ENCODE measurements around the gene COP1. TPM values are rescaled to one million over a fixed set of nuclear protein-coding genes. Genes with fewer than 3 reads are reported as not detected.
"Not testable (repeated sequence)": the region's sequence is repeated elsewhere in the genome, so short reads cannot be mapped to it uniquely, and the experiment has no call there.

The COP1 gene
- total RNA-seq = 141 TPM

DNA sequence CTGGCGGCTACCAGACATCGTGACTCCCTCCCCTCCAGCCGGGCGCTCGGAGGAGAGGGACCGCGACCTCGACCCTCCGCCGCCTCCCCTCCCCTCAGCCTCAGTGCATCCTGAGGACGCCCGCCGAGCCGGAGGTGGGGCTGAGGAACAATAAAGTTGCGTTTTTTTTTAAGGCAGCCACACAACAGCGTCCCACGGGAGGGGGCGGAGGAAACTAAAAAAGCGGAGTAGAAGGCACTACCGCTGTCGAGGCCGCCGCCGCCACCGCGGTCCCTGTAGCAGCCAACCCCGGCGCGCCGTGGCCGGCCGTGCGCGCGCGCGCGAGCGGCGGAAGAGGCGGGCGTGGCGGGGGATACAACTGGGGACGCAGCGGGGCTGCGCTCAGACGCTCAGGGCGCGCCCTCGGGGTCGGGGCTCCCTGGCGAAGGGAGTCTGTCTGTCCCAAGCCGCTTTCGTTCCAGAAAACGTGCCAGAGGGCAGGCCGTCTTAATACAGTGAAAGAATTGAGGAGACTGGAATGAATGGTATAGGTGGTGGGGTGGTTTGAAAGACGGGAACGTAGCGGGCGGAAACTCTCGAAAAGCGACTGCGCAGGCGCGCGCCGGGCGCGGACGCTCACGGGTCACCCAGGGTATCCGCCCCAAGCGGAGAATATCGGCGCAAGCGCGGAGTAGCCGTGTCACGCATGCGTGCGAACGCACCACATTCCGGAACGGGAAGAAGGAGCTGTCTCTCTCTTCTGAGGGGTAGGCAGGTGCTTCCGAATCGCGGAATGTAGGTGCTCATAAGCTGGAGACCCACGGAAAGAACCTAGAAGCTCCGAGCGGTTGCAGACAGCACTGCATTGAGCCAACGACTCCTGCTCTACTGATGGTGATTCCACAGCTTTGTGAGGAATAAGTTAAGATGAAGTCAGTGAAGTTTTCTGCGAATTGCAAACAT, at the start of gene COP1:
Gene COP1 (minus strand): TSS at position 326 of the 942 bp plus-strand sequence. CDS start 308 bp downstream, at position 18.
- peak; percentile 91 for DNase-seq

DNA sequence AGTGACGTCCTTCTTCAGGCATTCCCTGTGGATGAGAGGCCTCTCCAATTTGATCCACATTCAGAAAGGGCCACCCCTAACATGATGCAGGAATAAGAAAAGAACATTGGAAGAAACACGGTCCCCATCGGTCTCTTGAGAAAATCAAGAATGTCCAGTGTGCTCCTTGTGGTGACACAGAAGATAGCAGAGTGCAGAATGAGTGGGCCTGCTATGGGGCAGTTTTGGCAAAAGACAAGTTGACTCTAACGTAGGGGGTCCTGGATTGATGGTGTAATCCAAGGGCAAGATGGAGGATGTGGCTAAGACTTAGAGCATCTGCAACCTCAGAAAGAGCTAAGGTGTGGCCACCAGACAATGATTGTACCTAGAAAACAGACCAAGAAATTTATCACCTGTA, 45.1 kb upstream of the COP1 start:
- no peak for DNase-seq

DNA sequence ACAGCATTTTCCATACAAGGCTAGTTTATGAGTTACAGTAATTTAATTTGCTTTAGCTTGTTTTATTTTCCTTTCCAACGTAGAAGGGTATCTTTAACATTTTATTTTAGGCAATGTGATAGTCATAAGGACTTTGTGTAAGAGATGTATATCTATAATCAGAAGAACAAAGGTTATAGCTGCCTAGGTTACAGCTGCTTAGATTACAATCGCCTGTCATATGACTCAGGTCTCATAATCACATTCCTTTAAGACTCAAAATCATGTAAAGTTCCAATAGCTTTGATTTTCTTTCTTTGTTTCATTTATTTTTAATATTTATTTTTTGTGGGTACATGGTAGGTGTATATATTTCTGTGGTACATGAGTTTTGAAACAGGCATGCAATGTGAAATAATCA, 37.8 kb upstream of the COP1 start:
- no peak for DNase-seq

DNA sequence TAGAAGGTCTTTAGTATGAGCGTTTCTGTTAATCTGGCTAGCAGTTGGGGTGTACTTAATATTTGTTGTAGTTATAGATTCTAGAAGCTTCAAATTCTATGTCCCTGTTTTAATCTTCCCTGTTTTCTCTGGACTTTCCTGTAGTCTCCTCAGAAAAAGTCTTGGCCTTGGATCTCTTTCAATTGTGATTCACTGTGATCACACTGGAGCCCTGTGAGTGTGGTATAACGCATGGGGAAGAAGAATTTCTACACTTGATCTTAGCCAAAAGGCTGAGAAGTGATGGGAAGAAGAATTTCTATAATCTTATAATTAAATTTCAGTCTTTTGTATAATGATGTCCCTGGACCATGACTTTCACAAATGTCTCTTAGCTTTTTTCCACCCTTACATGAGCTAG, 36.7 kb upstream of the COP1 start:
- no peak for DNase-seq

DNA sequence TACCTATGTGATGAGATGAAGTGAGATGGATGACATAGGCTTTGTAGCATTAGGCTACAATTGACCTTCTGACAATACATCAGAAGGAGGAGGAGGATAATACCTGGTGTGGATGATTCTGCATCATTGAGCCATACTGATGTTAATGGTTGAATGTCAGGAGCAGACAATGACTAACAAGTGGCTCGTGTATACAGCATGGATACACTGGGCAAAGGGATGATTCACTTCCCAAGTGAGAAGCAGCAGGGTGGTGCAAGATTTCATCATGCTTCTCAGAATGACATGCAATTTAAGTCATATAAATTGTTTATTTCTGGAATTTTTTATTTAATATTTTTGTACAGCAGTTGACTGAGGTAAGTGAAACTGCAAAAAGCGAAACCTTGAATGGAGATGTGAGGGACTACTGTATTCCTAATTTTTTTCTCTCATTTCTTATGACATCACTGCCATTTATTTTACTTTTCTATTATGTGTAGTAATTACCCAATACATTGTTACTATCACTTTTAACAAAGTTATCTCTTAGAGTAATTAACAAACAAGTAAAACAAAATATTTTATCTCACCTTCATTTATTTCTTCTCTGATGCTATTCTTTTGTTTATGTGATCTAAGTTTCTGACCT, 34.4 kb upstream of the COP1 start:
- DNase-seq = no peak

DNA sequence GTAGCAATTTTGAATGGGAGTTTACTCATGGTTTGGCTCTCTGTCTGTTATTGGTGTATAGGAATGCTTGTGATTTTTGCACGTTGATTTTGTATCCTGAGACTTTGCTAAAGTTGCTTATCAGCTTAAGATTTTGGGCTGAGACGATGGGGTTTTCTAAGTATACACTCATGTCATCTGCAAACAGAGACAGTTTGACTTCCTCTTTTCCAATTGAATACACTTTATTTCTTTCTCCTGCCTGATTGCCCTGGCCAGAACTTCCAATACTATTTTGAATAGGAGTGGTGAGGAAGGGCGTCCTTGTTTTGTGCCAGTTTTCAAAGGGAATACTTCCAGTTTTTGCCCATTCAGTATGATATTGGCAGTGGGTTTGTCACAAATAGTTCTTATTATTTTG, 26.6 kb upstream of the COP1 start:
- DNase-seq = not testable (repeated sequence)

DNA sequence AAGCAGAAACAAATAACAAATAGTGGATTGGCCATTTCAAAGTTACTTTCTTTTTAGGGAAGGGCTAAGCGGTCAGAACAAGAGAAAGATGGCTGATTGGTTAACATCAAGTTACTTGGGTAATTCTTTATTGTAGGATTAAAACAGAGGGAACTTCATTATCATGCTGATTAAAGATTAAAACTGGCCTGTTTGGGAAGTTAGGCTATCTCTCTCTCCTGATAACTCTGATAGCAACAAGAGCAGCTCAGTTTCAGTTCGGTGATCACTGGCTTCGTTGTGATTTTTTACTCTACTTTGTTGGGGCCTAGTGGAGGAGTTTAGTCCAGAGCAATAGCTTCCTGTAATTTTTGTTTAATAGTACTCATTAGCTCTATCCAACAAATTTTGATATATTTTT, 20.5 kb upstream of the COP1 start:
- no peak for DNase-seq

DNA sequence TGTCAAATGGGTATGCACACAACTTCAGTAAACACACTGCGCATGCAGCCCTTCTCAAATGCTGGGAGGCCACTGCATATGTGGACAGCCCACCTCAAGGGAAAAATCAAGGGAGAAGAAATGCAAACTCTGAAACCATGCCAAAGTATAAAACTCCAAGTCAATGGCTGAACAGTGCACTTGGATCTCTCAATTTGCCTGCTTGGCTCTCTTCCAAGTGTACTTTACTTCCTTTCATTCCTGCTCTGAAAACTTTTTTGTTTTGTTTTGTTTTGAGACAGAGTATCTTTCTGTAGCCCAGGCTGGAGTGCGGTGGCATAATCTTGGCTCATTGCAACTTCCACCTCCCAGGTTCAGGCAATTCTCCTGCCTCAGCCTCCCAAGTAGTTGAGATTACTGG, 18.8 kb upstream of the COP1 start:
- no peak for DNase-seq

DNA sequence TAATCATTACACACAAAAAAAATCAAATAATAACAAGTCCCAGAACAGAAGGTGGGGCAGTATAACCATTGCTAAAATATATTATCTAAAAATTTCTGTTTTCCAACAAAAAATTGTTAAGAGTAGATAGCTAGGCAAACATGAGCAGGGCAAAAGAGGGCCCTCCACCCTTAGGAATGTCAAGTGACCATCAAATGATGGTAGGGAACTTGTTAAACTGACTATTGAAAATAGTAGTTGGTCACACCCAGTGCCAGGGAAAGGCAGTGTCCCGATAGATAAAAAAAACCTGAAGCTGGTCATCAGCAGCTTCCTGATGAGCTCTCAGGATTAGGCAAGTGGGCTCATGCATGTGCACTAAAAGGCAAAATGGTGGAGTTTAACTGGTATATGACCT, 18.4 kb upstream of the COP1 start:
- DNase-seq = no peak

DNA sequence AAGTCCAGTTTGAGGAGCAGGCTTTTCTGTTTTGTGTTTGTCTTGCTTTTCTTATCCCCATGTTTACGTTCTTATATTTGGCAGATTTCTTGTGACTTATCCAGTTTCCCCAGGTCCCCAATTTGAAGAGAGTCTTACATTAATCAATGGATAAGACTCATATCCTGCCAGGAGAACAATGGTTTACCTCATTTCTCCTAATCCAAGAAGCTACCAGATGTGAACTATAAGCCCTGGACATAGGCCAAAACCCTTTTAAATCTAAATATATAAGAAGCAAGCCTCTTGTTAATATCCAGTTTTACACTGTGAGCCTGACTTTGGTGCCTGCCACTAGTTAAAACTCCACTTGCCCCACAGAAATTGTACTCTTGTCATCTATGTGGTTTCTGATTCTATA, 15.1 kb upstream of the COP1 start:
- no peak for DNase-seq

DNA sequence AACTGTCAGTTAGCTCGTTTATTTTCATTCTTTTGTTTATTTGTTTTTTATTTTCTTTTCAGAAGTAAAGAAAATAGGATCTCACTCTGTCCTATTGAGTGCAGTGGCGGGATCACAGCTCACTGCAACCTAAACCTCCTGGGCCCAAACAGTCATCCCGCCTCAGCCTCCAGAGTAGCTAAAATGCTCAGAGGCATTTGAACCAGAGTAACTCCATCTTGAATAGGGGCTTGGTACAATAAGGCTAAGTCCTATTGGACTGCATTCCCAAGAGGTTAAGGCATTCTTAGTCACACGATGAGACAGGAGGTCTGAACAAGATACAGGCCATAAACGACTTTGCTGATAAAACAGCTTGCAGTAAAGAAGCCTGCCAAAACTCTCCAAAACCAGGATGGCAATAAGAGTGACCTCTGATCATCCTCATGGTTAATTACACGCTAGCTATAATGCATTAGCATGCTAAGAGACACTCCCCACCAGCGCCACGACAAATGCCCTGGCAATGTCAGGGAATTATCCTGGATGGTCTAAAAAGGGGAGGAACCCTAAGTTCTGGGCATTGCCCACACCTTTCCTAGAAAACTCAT, 13.1 kb upstream of the COP1 start:
- no peak for DNase-seq

DNA sequence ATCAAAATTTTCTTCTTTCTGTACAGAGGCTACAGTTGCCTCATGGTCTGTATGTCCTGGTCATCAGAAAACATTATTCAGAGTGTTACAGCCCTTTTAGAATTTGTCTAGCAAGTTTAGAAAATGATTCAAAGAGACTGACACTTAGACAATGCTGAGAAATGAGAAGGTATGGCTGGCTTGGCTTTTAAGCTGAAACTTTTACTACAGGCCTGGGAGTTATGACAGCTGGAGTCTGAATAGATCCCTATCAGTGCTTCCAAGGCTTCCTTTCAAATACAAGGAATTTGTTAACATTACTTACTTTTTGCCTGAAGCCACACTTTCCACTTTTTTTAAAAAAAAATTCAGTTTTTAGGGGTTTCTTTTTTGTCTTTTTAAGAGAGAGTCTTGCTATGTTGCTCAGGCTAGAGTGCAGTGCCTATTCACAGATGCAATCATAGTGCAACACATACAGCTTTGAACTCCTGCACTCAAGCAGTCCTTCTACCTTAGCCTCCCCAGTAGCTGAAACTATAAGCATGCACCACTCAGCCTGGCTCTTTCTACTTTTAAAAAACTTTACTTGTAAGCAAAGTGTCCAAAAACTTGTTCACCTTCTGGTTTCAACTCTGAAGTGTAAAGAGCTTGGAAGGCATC, 10.5 kb upstream of the COP1 start:
- no peak for DNase-seq

DNA sequence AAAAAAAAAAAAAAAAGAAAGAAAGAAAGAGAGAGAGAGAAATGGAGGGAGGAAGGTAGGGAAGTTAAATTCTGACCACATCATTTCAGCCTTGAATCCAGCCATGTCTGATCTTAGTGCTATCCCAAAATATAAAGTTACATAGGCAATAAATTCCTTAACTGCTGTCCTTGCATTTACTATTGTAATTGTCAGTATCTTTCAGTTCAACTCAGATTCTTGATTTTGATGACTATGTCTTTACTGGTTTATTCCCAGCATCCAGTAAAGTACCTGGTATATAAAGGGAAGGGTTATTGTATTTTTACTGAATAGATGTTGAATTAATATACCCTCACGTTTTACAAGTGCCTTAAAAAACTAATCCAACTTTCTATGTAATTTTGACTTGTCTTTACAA, 8.9 kb upstream of the COP1 start:
- no peak for DNase-seq

DNA sequence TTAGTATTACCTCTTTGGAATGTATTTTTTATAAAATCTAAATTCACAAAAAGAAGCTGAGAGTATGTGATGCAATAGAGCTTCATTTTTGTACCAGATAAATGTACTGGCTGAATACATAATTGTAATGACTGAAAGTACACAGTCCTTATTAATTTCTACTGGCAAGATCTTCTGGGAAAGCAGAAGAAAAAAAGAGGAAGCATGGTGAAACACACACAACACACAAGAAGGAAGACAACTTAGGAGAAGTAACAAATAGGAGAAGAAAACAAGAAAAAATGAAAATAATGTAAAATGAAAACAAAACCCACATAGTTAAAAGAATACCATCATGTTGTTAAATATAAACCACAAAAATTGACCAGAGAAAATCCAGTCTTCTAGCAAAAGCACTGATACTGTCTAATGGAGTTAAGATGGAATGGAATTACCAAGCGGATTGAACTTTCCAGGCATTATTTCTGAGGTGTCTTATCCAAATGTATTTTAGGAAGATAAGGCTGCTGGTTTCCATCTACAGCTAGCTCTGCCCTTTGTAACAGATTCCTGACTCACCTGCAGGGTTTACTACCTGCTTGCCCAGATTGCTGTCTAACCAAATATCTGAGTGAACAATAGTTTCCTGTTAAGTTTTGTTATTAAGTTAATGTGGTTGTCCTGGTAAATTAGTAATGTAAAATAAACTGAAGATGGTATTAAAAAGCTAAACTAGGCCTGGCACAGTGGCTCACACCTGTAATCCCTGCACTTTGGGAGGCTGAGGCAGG, 4.5 kb upstream of the COP1 start:
- no peak for DNase-seq

DNA sequence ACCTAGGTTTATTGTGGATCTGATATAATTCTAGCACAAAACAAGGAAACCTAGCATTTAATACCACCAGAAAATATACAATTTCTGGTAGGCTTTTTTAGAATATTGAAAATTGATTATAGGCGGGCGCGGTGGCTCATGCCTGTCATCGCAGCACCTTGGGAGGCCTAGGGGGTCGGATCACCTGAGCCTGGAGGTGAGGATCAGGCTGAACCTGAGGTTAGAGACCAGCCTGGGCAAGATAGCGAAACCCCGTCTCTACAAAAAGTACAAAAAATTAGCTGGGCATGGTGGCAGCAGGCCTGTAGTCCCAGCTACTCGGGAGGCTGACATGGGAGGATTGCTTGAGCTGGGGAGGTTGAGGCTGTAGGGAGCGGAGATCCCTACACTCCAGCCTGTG, 948 bp upstream of the COP1 start:
- no peak for DNase-seq

DNA sequence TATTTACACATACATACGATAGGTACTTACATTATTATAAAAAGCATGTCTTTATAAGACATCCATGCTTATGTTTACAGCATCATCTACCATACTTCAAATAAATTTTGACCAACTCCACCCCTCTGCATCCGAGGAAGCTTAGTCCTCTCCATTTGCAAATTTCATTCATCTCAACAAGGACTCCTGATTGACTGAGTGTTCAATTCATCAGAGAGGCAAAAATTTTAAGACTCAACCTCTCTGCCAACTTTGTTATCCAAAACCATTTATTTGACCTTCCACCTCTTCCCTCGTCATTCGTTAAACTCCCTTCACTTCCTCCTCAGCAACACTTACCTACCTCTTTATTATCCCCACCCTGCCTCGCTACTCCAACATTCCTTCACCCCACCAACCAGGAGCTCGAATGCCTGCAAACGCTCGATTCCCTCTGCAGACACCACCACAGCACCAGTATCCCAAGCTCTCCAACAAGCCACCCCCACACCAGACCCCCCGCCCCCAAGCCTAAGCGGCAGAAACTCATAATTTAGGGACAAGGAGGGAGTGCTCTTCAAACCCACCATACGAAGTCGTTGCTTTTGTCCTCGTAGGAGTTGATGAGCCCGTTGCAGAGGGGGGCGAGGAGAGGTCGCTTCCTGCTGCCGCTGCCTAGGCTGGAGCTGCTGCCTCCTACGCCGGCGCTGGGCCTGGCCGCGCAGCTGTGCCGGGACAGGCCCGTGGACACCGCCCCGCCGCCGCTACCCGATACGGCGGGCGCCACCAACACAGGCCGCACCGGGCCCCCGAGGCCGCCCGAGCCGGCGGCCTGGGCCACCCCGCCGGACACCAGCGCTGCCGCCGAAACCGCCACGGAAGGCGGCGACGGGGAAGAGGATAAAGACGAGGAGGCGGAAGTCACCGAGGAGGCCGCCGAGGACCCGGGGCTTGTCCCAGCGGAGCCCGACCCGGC, 803 bp downstream of the COP1 start:
- DNase-seq = peak; percentile 8

DNA sequence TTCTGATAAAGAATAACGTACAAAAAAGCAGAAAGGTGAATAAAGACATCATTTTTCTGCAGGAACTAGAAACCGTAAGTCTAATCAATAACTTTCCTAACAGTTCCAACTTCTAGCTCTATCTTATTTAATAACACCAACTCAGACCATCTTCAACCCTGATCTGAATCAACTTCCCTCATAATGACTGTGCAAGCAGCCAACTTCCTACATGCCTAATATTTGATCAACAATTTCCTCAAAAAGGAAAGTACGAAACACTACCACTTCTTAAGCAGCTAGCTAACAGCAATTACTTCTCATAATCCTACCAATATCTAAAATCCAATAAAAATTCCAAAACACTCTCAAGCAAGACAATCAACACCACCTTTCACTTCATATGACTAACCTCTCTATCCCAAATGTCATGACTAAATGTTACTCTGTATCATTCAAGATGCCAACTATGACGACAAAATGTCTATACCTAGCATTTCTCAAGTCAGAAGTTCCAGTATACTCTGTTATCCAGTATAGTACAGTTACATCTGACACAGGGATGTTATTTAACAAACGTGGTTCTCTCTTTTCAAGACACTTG, 1.7 kb downstream of the COP1 start:
- no peak for DNase-seq

DNA sequence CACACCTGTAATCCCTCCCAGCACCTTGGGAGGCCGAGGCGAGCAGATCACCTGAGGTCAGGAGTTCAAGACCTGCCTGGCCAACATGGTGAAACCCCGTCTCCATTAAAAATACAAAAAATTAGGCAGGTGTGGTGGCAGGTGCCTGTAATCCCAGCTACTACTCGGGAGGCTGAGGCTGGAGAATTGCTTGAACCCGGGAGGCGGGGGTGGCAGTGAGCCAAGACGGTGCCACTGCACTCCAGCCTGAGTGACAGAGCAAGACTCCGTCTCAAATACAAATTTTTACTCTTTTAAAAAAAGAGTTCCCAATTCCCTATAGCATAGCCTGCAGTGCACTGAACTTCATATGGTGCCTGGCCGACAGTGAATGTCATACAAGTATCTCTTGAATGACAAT, 2.4 kb downstream of the COP1 start:
- DNase-seq = not testable (repeated sequence)

DNA sequence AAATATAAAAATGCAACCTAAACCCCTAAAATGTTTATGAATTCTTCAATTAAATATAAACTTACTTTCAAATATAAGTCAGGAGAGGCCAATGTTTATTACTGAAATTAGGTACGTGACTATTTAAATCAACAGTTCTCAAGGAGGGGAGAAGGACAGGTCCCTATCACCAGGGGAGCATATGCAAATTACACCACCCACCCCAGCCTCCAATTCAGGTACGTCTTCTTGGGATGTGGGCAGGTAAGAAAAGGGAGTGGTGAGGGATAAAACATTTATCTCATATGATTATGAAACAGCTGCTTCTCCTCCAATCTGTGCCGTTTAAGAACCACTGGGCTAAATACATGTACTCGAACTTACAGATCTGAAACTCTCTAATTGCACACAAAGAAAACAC, 3.4 kb downstream of the COP1 start:
- no peak for DNase-seq

DNA sequence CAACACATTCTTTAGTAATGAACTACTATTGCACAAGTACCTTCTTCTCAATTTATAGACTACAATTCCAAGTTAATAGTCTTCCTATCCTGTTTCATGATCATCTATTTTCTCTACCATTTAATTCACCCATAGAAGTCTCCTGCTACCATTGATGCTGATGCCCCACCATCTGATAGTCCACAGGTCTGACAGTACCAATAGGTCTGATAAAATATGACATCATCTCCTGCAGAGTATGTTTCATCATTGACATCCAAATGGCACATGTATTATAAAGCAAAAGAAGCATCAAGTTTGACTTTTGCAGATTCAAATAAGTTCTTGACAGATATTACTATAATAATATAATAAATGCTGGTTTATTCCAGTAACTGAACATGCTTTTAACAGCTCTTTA, 5.5 kb downstream of the COP1 start:
- DNase-seq = no peak

DNA sequence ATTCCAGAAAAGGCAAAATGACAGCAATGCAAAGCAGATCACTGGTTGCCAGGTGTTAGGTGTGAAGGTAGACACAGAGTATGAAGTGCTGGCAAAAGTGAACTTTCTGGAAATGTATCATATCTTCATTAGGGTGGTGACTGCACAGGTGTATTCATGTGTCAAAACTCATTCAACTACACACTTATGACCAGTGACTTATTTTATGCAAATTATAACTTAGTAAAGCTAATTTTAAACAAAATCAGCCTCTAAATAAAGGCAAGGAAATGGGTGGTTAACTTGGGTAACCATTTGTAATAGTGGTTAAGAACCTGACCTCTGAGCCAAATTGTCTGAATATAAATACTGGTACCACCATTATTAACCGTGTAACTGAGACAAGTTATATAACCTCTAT, 7.4 kb downstream of the COP1 start:
- DNase-seq = no peak

All from occipital lobe (tissue), 2 donors.